Tibial nerve (tissue), 4 donors: ENCODE results near the gene PRICKLE2. TPM values are rescaled to one million over a fixed set of nuclear protein-coding genes. Genes with fewer than 3 reads are reported as not detected.

Experiments
- DNase-seq, 2 donors: peaks; one replicate each; pipeline ENCODE4 v3.0.0-alpha.2; 2019; ENCODE audit warnings: low spot score in 2 of 2
- H3K27ac ChIP-seq, 4 donors: fragments of 200-600 bp; sonication (generic) in 3 of 4; one replicate each; pipeline ENCODE4 v1.5.1; 2017 to 2019; ENCODE audit warnings: mild to moderate bottlenecking in 1 of 4
- H3K27me3 ChIP-seq, 2 donors: fragments of 200-600 bp; sonication (generic) in 1 of 2; one replicate each; pipeline versions ENCODE4 v1.5.1 to v1.6.0; 2017 to 2019
- H3K36me3 ChIP-seq, 3 donors: fragments of 200-600 bp; sonication (generic); one replicate each; pipeline ENCODE4 v1.5.1; 2018 to 2019
- H3K4me1 ChIP-seq, 4 donors: fragments of 200-600 bp; sonication (generic) in 3 of 4; one replicate each; pipeline ENCODE4 v1.5.1; 2017 to 2019
- H3K4me3 ChIP-seq, 4 donors: fragments of 200-600 bp; sonication (generic) in 3 of 4; one replicate each; pipeline ENCODE4 v1.5.1; 2017 to 2019; ENCODE audit warnings: mild to moderate bottlenecking in 1 of 4, moderate library complexity in 1 of 4
- H3K9me3 ChIP-seq, 4 donors: fragments of 200-600 bp; sonication (generic) in 3 of 4; one replicate each; pipeline ENCODE4 v1.5.1; 2017 to 2019
- EP300 ChIP-seq, 2 donors: sonication (generic); formaldehyde crosslinking; IDR thresholded peaks; one replicate each; pipeline ENCODE4 v1.6.1; 2017; ENCODE audit warnings: antibody characterized with exemption in 2 of 2, mild to moderate bottlenecking in 1 of 2
- POLR2A ChIP-seq, 2 donors: fragments of 450-650 bp; IDR thresholded peaks; one replicate each; pipeline ENCODE4 v1.6.1; 2017; ENCODE audit warnings: antibody characterized with exemption in 2 of 2, mild to moderate bottlenecking in 2 of 2, moderate library complexity in 2 of 2
- WGBS, 2 donors: methylation state at CpG; one replicate each; pipeline ENCODE4 v1.1.5; 2018; 5-methylcytosine and 5-hydroxymethylcytosine counted together
- small RNA-seq: library from RNA; depleted of rRNA; stranded (forward); fragments of <200 nt; gene quantifications from one replicate; pipeline ENCODE3, GENCODE V24; 2016
- total RNA-seq, 4 donors: library from RNA; depleted of rRNA; stranded (reverse); fragments of >200 nt; gene quantifications; one replicate each; pipeline ENCODE4 v1.1.0, GENCODE V29; 2016
- TF ChIP-seq, protein P1 (sequence below), 5 experiments: fragments of 200-600 bp in 3 of 5; fragments of 450-650 bp in 2 of 5; sonication (generic) in 3 of 5; IDR thresholded peaks; one replicate each; pipeline ENCODE4 v1.5.1; 2016 to 2019; ENCODE audit warnings: antibody characterized with exemption in 5 of 5, mild to moderate bottlenecking in 3 of 5, moderate library complexity in 2 of 5

PRICKLE2 gene
- total RNA-seq, 4 donors from 2014 or later: 24.5 to 39.1 (median 35.2) TPM

GRCh38 chr3:64046996-64047594 is 178.2 kb downstream of the PRICKLE2 start:
- 61 to 66% methylated on average over 6 of the region's 6 CpGs for WGBS, 2 donors
- Histone ChIP-seq H3K9me3 (no peaks in the 10 kb centered on the region), H3K36me3 (no peaks in the 10 kb centered on the region), H3K4me1 (peaks cover 0 to 9% (median 4%) of the 10 kb centered on the region in 4 donors), H3K4me3 (no peak overlapping the region), H3K27me3 (no peaks in the 10 kb centered on the region), H3K27ac (no peak overlapping the region)
- no peak for TF ChIP-seq EP300 (IDR thresholded peaks at IDR 0.05)
- DNase-seq: no peak

DNA sequence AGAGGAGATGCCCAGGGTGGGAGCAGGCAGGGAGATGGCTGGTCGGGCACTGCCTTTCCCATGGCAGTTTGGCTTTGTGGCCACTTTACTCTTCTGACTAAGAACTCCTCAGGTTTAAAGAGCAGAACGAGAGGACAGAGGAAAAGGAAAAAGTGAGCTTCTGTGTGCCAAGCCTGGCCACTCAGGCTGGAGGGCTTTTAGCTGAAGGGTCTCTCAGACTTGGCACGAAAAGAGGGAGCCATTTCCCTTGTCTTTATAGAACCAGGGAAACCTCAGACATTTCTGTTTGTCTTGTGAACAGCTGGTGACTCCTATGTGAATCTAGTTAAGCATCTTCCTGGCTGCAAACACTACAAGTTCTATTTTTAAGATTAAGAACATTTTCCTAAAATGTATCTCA is 178.7 kb downstream of the PRICKLE2 start:
- no peaks in the 10 kb centered on the region for H3K27me3 ChIP-seq
- H3K4me3 ChIP-seq: no peak overlapping the region
- peaks cover 0 to 9% (median 4%) of the 10 kb centered on the region in 4 donors for H3K4me1 ChIP-seq
- no peaks in the 10 kb centered on the region for H3K36me3 ChIP-seq
- WGBS, 2 donors: 85 to 95% methylated on average over 3 of the region's 3 CpGs
- no peak overlapping the region for H3K27ac ChIP-seq
- H3K9me3 ChIP-seq: no peaks in the 10 kb centered on the region
- DNase-seq: no peak
- TF ChIP-seq, protein P1, sequence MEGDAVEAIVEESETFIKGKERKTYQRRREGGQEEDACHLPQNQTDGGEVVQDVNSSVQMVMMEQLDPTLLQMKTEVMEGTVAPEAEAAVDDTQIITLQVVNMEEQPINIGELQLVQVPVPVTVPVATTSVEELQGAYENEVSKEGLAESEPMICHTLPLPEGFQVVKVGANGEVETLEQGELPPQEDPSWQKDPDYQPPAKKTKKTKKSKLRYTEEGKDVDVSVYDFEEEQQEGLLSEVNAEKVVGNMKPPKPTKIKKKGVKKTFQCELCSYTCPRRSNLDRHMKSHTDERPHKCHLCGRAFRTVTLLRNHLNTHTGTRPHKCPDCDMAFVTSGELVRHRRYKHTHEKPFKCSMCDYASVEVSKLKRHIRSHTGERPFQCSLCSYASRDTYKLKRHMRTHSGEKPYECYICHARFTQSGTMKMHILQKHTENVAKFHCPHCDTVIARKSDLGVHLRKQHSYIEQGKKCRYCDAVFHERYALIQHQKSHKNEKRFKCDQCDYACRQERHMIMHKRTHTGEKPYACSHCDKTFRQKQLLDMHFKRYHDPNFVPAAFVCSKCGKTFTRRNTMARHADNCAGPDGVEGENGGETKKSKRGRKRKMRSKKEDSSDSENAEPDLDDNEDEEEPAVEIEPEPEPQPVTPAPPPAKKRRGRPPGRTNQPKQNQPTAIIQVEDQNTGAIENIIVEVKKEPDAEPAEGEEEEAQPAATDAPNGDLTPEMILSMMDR (IDR thresholded peaks at IDR 0.05): no peak
- TF ChIP-seq EP300 (IDR thresholded peaks at IDR 0.05) (no peak), POLR2A (IDR thresholded peaks at IDR 0.05) (no peak)

DNA sequence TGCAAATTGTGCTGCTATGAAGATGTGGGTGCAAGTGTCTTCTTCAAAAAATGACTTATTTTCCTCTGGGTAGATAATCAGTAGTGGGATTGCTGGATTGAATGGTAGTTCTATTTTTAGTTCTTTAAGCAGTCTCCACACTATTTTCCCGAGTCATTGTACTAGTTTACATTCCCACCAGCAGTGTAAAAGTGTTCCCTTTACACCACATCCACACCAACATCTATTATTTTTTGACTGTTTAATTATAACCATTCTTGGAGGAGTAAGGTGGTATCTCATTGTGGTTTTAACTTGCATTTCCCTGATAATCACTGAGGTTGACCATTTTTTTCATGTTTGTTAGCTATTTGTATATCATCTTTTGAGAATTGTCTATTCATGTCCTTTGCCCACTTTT is 182.3 kb downstream of the PRICKLE2 start:
- 61 to 65% methylated on average over 1 of the region's 1 CpG for WGBS, 2 donors
- DNase-seq: no peak
- TF ChIP-seq, protein P1 (IDR thresholded peaks at IDR 0.05): no peak
- no peak for TF ChIP-seq EP300 (IDR thresholded peaks at IDR 0.05)
- TF ChIP-seq POLR2A (IDR thresholded peaks at IDR 0.05): no peak
- no peak overlapping the region for H3K27ac ChIP-seq
- H3K36me3 ChIP-seq: no peaks in the 10 kb centered on the region
- H3K27me3 ChIP-seq: no peaks in the 10 kb centered on the region
- peaks cover 0 to 4% (median 1%) of the 10 kb centered on the region in 4 donors for H3K4me1 ChIP-seq
- no peak overlapping the region for H3K4me3 ChIP-seq
- H3K9me3 ChIP-seq: no peaks in the 10 kb centered on the region

Small RNA genes within 50 kb of the gene (small RNA-seq; reads per million reads assigned to genes)
- not detected for gene RF00012

Other genes starting within 250 kb of the PRICKLE2 start
- 10 to 100 TPM; 47.4 to 64.5 (median 58.9) TPM for gene PSMD6, start 202.0 kb downstream of the PRICKLE2 start, total RNA-seq